ENCODE results near the gene HK1. TPM values are rescaled to one million over a fixed set of nuclear protein-coding genes. Genes with fewer than 3 reads are reported as not detected.
A peak's percentile ranks its signal among the peaks of the same experiment; 100 is the strongest.

The HK1 gene
- total RNA-seq, 4 donors from 2014 or later: 119 to 142 (median 141) TPM

DNA sequence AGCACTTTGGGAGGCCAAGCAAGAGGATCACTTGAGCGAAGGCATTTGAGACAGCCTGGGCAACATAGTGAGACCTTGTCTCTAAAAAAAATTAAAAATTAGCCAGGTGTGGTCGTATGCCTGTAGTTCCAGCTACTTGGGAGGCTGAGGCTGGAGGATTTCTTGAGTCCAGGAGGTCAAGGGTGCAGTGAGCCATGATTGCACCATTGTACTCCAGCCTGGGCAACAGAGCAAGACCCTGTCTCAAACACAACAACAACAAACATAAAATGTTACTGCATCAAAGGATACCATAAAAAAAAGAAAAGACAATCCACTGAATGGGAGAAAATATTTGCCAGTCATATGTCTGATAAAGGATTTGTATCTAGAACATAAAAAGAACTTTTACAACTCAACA, 77.9 kb downstream of the HK1 start:
- no peak overlapping the region for H3K4me3 ChIP-seq
- no peak overlapping the region for H3K27ac ChIP-seq
- H3K36me3 ChIP-seq: peaks cover 3% of the 10 kb centered on the region
- WGBS: 92% methylated on average over 2 of the region's 2 CpGs
- no peaks in the 10 kb centered on the region for H3K27me3 ChIP-seq
- TF ChIP-seq, protein P1, sequence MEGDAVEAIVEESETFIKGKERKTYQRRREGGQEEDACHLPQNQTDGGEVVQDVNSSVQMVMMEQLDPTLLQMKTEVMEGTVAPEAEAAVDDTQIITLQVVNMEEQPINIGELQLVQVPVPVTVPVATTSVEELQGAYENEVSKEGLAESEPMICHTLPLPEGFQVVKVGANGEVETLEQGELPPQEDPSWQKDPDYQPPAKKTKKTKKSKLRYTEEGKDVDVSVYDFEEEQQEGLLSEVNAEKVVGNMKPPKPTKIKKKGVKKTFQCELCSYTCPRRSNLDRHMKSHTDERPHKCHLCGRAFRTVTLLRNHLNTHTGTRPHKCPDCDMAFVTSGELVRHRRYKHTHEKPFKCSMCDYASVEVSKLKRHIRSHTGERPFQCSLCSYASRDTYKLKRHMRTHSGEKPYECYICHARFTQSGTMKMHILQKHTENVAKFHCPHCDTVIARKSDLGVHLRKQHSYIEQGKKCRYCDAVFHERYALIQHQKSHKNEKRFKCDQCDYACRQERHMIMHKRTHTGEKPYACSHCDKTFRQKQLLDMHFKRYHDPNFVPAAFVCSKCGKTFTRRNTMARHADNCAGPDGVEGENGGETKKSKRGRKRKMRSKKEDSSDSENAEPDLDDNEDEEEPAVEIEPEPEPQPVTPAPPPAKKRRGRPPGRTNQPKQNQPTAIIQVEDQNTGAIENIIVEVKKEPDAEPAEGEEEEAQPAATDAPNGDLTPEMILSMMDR (IDR thresholded peaks at IDR 0.05): no peak
- peaks cover 34% of the 10 kb centered on the region for H3K4me1 ChIP-seq
- no peaks in the 10 kb centered on the region for H3K9me3 ChIP-seq
- no peak for DNase-seq (ENCODE audit: low spot score in 2 of 2)

- TF ChIP-seq POLR2AphosphoS5 (IDR thresholded peaks at IDR 0.05) (no peak), POLR2A (IDR thresholded peaks at IDR 0.05) (no peak), EP300 (IDR thresholded peaks at IDR 0.05) (no peak)
- TF ChIP-seq, protein P1 (IDR thresholded peaks at IDR 0.05): no peak
- H3K4me1 ChIP-seq: peaks cover 55% of the 10 kb centered on the region
- no peaks in the 10 kb centered on the region for H3K27me3 ChIP-seq
- peaks cover 7% of the 10 kb centered on the region for H3K36me3 ChIP-seq
- WGBS: 77% methylated on average over 12 of the region's 12 CpGs
- DNase-seq (ENCODE audit: low spot score in 2 of 2): no peak
- no peak overlapping the region for H3K4me3 ChIP-seq
- H3K9me3 ChIP-seq: no peaks in the 10 kb centered on the region
- no peak overlapping the region for H3K27ac ChIP-seq
Measured at GRCh38 chr10:69358148-69358795, 80.0 kb downstream of the HK1 start.

DNA sequence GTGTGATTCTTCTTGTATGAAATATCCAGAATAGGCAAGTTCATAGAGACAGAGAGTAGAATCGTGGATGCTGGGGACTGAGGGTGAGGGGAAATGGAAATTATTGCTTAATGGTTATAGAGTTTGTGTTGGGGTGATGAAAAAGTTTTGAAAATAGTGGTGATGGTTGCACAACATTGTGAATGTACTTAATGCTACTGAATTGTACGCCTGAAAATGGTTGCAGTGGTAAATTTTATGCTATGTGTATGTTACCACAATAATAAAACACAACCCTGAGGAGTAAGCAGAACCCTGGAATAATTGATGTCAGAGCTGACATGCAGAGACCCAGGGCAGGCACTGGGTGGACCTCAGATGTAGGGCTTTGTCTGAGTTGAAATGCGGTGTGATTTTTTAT, 80.9 kb downstream of the HK1 start:
- 77% methylated on average over 3 of the region's 3 CpGs for WGBS
- Histone ChIP-seq H3K4me1 (peaks cover 60% of the 10 kb centered on the region), H3K27ac (no peak overlapping the region)

GRCh38 chr10:69359594-69359993, 81.3 kb downstream of the HK1 start:
- 72% methylated on average over 5 of the region's 5 CpGs for WGBS
- no peak for TF ChIP-seq EP300 (IDR thresholded peaks at IDR 0.05)
- TF ChIP-seq POLR2AphosphoS5 (IDR thresholded peaks at IDR 0.05): no peak
- TF ChIP-seq, protein P1 (IDR thresholded peaks at IDR 0.05): no peak
- TF ChIP-seq POLR2A (IDR thresholded peaks at IDR 0.05): no peak
- H3K27me3 ChIP-seq: no peaks in the 10 kb centered on the region
- H3K4me3 ChIP-seq: no peak overlapping the region
- peaks cover 63% of the 10 kb centered on the region for H3K4me1 ChIP-seq
- DNase-seq (ENCODE audit: low spot score in 2 of 2): no peak
- peaks cover 6% of the 10 kb centered on the region for H3K36me3 ChIP-seq
- H3K9me3 ChIP-seq: no peaks in the 10 kb centered on the region
- no peak overlapping the region for H3K27ac ChIP-seq

More for the DNA sequence above, 80.9 kb downstream of the HK1 start:
- Histone ChIP-seq H3K27me3 (no peaks in the 10 kb centered on the region), H3K9me3 (no peaks in the 10 kb centered on the region), H3K4me3 (no peak overlapping the region), H3K36me3 (peaks cover 8% of the 10 kb centered on the region)
- TF ChIP-seq EP300 (IDR thresholded peaks at IDR 0.05) (no peak), POLR2AphosphoS5 (IDR thresholded peaks at IDR 0.05) (no peak), POLR2A (IDR thresholded peaks at IDR 0.05) (no peak)
- TF ChIP-seq, protein P1 (IDR thresholded peaks at IDR 0.05): no peak
- DNase-seq (ENCODE audit: low spot score in 2 of 2): no peak

DNA sequence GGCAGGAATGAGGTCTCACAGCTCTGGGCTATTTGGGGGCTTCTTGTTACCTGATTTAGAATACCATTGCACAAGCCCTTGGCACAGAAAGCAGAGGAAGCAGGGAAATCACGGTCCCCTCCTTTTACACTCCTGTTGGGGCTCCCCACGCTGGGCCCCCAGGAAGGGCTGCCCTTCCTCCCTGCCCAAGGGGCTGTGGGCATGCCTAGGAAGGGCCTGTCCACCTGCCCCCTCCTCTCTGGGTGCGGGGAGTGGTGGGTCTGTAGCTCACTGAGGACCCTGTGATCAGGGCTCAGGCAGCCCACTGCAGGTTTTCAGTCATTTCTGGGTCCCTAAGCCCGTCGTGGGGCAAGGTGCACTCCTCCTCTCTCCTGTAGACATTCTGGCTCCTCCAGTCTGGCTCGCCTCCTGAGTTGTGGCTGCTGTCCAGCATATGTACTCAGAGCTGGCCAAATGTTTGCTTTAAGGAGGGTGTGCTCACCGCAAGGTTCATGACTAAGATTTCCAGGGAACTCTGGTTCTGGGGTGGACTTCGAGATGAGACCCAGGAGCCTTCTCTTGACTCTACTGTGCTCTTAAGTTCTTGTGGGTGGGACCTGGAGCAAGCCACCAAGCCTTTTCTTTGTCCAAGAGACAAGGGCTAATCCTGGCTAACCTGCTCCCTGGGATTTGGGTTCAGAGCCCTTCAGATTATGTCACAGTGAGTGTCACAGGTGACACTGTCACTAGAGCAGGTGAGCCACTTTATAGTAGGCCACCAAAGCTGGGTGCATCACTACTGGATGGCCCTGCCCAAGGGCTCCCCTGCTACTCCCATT, 82.4 kb downstream of the HK1 start:
- DNase-seq (ENCODE audit: low spot score in 2 of 2): peak in 1 of 2 donors; percentile 81
- Histone ChIP-seq H3K36me3 (peaks cover 14% of the 10 kb centered on the region), H3K9me3 (no peaks in the 10 kb centered on the region), H3K4me3 (no peak overlapping the region), H3K27me3 (no peaks in the 10 kb centered on the region), H3K4me1 (peaks cover 63% of the 10 kb centered on the region), H3K27ac (peak overlapping the region; percentile 83)
- 6% methylated on average over 5 of the region's 8 CpGs for WGBS
- TF ChIP-seq POLR2A (IDR thresholded peaks at IDR 0.05) (no peak), EP300 (IDR thresholded peaks at IDR 0.05) (no peak), POLR2AphosphoS5 (IDR thresholded peaks at IDR 0.05) (no peak)
- TF ChIP-seq, protein P1 (IDR thresholded peaks at IDR 0.05): no peak

Data from suprapubic skin (tissue), 4 donors.